VCaP (cell line): ENCODE measurements around the gene SPATA18.
"Not testable (repeated sequence)": the region's sequence is repeated elsewhere in the genome, so short reads cannot be mapped to it uniquely, and the experiment has no call there.

Experiments used
- H3K27ac ChIP-seq: fragments of 450-650 bp; 2 replicates; pipeline ENCODE4 v1.5.1; 2017
- CTCF ChIP-seq: fragments of 450-650 bp; conservative IDR thresholded peaks from 2 replicates; pipeline ENCODE4 v1.5.1; 2017; ENCODE audit warnings: mild to moderate bottlenecking, moderate library complexity

The SPATA18 gene

GRCh38 chr4:52079659-52080058 is 28.6 kb downstream of the SPATA18 start:
- no peak for TF ChIP-seq CTCF

DNA sequence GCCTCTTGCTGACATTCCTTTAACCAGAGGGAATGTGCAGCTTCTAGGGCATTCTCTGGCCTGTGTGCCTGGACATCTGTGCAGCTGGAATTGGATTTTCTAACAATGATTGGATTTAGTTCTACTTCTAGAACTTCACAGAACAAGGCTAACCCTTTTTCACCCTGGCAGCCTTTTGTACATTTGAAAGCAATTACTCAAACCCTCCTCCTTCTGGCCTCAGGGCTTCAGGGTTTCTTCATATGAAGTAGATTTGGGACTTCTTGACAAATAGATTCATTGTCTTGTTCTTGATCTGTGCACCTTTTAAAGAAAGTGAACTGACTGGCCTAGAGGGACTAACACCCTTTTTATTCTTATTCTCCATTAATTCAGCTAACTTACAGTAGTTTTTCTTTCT is 30.1 kb downstream of the SPATA18 start:
- no peak overlapping the region for H3K27ac ChIP-seq
- TF ChIP-seq CTCF: no peak

More at GRCh38 chr4:52079659-52080058, 28.6 kb downstream of the SPATA18 start:
- H3K27ac ChIP-seq: no peak overlapping the region

DNA sequence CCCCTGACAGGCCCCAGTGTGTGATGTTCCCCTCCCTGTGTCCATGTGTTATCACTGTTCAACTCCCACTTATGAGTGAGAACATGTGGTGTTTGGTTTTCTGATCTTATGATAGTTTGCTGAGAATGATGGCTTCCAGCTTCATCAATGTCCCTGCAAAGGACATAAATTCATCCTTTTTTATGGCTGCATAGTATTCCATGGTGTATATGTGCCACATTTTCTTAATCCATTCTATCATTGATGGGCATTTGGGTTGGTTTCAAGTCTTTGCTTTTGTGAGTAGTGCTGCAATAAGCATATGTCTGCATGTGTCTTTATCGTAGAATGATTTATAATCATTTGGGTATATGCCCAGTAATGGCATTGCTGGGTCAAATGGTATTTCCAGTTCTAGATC is 35.3 kb downstream of the SPATA18 start:
- not testable (repeated sequence) for H3K27ac ChIP-seq

DNA sequence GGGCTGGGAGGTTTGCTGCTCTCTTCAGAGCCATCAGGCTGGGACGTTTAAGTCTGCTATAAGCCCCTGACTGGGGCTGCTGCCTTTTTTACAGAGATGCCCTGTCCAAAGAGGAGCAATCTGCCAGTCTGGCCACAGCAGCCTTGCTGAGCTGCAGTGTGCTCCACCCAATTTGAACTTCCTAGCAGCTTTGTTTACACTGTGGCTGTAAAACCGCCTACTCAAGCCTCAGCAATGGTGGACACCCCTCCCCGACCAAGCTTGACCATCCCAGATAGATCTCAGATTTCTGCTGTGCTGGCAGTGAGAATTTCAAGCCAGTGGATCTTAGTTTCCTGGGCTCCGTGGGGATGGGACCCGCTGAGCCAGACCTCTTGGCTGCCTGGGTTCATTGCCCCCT is 40.7 kb downstream of the SPATA18 start:
- TF ChIP-seq CTCF: no peak
- no peak overlapping the region for H3K27ac ChIP-seq

- no peak for TF ChIP-seq CTCF
- H3K27ac ChIP-seq: no peak overlapping the region
Measured at GRCh38 chr4:52093466-52093865, 42.4 kb downstream of the SPATA18 start.

DNA sequence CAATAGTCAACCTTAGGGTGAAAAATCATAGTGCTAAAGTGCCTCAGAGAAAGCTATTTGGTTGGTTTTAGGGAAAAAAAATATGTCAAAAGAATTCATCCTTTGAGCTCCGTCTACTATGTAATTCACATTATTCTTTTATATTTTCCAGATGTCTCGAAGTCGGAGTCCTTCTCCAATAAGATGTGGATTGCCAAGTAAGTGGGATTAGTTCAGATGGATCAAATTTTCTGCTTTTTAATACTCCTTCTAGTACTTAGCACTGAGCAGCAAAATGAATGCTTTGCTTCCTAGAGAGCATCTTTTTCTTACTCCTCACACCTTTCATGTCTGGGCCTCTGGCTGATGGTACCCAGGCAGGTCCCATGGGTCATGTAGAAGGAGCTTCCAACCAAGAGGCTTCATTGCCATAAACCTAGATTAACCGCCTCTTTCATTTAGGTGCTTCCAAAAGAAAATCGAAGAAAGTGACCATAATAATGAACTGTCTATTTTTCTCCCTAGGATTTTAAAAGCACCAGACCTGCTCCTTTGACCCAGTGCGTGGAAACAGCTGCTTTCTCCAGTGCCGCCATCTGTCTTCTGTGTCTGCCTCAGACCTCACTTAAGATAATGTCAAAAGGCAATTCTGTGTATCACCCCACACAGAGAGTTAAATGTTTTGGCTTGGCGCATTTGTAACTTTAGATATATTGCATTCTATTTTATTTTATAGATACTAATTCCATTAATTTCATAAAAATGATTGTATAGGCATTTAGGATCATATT is 43.5 kb downstream of the SPATA18 start:
- H3K27ac ChIP-seq: no peak overlapping the region
- no peak for TF ChIP-seq CTCF

- TF ChIP-seq CTCF: no peak
Measured at GRCh38 chr4:52095374-52095773, 44.3 kb downstream of the SPATA18 start.

GRCh38 chr4:52096048-52096447 is 44.9 kb downstream of the SPATA18 start:
- no peak overlapping the region for H3K27ac ChIP-seq
- TF ChIP-seq CTCF: no peak

More at GRCh38 chr4:52095374-52095773, 44.3 kb downstream of the SPATA18 start:
- H3K27ac ChIP-seq: no peak overlapping the region
